Measurements from ENCODE around the gene FAM170A.

The FAM170A gene

DNA sequence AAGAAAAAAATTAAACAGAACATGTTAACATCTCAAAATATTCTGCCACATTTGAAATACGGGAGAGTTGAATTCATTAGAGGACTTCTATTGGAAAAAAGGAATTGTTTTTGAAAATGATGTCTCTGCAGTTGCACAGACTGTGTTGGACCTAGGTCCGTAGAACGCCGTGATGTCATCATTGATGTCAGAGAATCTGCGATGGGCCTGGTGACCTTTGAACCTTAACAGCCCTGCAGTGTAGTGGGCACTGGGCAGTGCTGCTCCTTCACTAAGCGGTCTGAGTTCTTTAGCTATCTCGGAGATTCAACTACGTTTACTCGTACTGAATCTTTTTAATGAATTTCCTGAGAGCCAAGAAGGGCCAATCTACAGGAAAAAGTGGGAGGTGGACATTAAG, at the start of gene FAM170A:
Gene FAM170A, plus strand, starts transcription at position 220 of the 400 bp plus-strand sequence. CDS start 211 bp downstream, outside the sequence.
- no peak for DNase-seq (ENCODE audit: low read depth)

DNA sequence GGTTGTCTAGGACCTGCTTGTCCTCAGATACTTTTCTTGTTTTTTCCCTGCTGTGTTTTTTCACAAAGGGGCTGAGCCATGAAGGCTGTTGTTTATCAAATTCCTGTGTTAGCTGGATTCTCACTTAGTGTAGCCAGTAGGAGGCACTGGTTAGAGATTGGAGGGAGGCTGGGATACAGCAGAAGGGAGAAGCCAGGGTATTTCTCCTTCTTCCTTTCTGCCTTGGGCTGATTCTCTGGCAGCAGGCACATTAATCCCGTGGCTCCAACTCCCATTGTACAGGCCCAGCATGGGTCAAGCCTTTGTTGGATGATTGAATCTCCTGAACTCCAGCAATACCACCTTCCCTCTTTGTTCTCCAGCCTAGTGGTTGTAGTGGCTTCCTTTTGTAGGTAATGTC, 46.4 kb upstream of the FAM170A start:
- no peak for DNase-seq (ENCODE audit: low read depth)

DNA sequence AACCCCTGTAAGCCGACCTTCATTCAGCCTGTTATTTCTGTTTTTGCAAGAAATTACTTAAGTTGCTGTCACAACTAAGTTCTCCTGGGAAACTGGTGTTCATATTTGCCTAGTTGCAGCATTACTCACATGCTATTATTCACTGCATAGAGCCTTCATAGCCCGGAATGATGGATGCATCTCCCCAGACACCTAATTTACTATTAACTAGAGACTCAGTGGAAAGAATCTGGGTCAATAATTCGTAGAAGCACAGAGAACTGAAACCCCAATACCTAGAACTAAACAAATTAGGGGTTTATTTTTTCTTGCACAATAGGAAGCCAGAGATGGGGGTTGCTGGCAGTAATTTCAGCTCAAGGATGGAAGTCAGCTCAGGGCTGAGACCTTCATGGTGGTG, 45.7 kb upstream of the FAM170A start:
- DNase-seq (ENCODE audit: low read depth) = peak; percentile 15

DNA sequence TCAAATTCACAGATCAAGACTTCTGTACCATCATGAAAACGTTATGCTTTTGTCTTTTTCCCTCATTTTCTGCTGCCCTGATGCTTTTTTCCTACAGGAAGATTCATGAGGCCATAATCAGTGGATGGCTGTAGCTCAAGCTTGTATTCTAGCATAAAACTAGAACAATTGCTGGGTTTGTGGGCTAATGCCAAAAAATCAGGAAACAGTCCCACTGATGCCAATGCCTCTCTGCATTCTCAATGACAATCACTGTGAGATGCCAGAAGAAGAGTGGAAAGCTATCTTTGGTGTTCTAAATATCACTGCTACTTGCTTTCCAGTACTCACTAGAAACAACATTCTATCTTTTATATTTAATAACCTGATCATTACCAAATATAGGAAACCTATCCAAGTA, 33.3 kb upstream of the FAM170A start:
- no peak for DNase-seq (ENCODE audit: low read depth)

DNA sequence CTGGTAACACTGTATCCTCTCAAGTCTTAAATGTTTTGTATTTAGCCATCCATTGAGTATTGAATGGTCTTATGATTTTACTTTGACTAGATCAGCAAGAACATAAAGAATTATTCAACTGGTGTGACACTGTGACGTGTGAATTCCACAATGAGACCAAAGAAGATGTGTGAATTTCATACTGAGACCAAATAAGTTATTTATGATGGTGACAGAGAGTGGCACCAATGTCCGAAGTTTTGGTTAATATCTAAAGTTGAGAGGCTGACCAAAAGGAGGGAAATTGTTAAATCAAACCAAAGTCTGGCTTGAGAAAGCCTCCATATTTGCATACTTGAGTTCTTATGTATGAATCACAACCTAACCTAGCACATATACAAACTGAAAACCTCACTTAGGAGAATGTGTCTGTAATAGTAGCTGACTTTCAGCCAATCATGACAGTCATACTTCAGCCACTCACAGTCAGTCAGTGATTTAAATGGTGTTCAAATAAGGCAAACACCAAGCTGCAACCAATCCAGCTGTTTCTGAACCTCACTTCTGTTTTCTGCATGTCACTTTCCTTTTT, 31.5 kb upstream of the FAM170A start:
- no peak for DNase-seq (ENCODE audit: low read depth)

- no peak for DNase-seq (ENCODE audit: low read depth)
Observed at GRCh38 chr5:119613937-119614336, 15.4 kb upstream of the FAM170A start.

- no peak for DNase-seq (ENCODE audit: low read depth)
Observed at GRCh38 chr5:119614838-119615237, 14.5 kb upstream of the FAM170A start.

DNA sequence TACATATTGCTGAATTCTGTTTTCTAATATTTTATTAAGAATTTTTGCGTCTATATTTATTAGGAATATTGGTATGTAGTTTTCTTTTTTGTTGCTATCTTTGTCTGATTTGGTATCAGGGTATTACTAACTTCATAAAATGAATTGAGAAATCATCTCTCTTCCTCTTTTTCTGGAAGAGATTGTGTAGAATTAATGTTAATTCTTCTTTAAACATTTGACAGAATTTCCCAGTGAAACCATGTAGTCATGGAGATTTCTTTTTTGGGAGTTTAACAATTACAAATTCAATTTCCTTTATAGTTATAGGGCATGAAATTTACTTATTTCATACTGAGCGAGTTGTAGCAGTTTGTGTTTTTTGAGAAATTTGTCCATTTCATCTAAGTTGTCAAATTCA, 3.3 kb upstream of the FAM170A start:
- no peak for DNase-seq (ENCODE audit: low read depth)

- DNase-seq (ENCODE audit: low read depth) = no peak
Observed at GRCh38 chr5:119630752-119631440, 1.5 kb downstream of the FAM170A start.

GRCh38 chr5:119631660-119632059, 2.3 kb downstream of the FAM170A start:
- DNase-seq (ENCODE audit: low read depth) = no peak

DNA sequence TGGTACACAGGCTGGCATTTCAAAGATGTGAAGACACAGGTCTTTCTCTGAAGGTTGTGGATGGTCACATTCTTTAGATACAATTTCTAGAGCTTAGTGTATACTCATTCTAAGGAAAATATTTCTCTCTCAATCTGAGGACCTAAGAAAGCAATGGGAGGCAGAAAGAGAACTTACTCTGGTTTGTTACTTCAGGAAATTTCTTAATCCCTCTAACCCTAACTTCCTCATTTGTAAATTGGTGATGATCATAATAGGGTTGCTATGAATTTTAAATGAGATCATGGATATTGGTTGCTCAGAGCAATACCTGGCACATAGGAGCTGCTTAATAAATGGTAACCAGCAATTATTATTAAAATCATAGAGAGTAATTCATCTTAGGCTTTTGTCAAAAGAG, 22.1 kb downstream of the FAM170A start:
- DNase-seq (ENCODE audit: low read depth) = no peak

GRCh38 chr5:119655061-119655460, 25.7 kb downstream of the FAM170A start:
- DNase-seq (ENCODE audit: low read depth) = peak; percentile 56

GRCh38 chr5:119656023-119656422, 26.7 kb downstream of the FAM170A start:
- no peak for DNase-seq (ENCODE audit: low read depth)

DNA sequence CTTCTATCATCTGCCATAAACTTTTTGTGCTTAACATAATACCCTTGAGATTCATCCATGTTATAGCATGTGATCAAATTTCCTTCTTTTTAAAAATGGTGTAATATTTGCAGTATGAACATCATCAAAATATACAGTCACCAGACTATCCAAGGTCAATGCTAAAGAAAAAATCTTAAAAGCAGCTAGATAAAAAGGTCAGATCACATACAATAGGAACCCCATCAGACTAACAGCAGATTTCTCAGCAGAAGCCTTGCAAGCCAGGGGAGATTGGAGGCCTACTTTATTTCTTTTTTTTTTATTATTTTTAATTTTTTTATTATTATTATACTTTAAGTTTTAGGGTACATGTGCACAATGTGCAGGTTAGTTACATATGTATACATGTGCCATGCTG, 37.2 kb downstream of the FAM170A start:
- no peak for DNase-seq (ENCODE audit: low read depth)

GRCh38 chr5:119678351-119679028, 49.1 kb downstream of the FAM170A start:
- no peak for DNase-seq (ENCODE audit: low read depth)

DNA sequence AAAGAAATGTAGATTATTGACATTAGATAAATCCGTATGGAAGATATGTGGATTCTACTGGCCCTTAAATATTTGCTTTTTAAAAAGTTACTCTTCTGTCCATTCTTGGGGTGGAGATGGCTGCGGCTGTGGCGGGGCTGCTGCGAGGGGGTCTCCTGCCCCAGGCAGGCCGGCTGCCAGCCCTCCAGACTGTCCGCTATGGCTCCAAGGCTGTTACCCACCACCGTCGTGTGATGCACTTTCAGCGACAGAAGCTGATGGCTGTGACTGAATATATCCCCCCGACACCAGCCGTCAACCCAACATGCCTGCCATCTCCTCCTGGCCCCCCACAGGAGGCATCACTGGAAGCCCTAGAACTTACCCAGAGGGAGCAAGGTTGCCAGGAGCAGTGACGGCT, 50.7 kb downstream of the FAM170A start:
- DNase-seq (ENCODE audit: low read depth) = no peak

GRCh38 chr5:119681734-119682133, 52.4 kb downstream of the FAM170A start:
- DNase-seq (ENCODE audit: low read depth) = no peak

DNA sequence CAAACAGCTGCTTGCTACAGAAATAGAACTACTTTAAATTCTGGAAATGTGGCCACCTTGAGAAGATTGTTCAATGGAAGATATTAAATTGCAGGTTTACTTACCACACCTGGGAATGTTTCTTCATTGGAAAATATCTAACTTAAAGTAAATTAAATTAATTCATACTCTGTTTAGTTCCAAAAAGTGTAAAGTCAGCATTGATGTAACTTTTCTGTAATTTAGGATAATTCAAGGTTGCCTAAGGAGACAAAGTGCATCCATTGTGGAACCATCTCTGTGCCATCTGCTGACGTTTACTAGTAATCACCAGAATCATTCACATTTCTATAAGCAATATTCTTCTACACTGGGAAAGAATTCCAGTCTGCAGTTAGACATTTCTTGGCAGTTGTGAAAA, 53.0 kb downstream of the FAM170A start:
- DNase-seq (ENCODE audit: low read depth) = no peak

Data from fibroblast of gingiva (primary cell).